ENCODE results near the gene TMEM9. TPM values are rescaled to one million over a fixed set of nuclear protein-coding genes. Genes with fewer than 3 reads are reported as not detected.

The TMEM9 gene
- total RNA-seq, 2 donors from 2014 or later = 41.8 to 63.4 TPM

DNA sequence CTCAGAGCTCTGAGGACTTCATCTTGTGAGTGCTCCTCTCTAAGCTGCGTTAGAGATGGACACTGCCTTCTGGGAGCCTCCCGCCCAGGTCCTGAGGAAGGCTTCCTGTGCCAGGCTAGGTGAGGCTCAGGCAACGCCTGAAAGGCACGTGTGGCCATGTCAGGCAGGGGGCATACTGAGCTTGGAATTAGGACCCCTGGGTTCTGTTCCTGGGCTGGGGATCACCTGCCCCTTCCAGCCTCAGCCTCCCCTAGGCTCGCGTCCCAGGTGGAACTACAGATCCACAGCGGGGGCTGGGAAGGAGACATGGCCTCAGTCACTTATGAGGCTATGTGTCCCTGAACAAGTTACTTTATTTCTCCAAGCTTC lies 17.3 kb downstream of the TMEM9 start:
- DNase-seq (ENCODE audit: low spot score) = no peak
- peaks cover 0 to 16% of the 10 kb centered on the region in 2 donors for H3K4me1 ChIP-seq
- no peak overlapping the region for H3K4me3 ChIP-seq
- no peaks in the 10 kb centered on the region for H3K27me3 ChIP-seq
- TF ChIP-seq CTCF (IDR thresholded peaks at IDR 0.05) = no peak
- no peak overlapping the region for H3K27ac ChIP-seq
- peaks cover 34% of the 10 kb centered on the region for H3K36me3 ChIP-seq
- H3K9me3 ChIP-seq = no peaks in the 10 kb centered on the region

GRCh38 chr1:201136355-201137023 lies 17.8 kb downstream of the TMEM9 start:
- Histone ChIP-seq H3K4me1 (peaks cover 0 to 13% of the 10 kb centered on the region in 2 donors), H3K9me3 (no peaks in the 10 kb centered on the region), H3K27ac (no peak overlapping the region), H3K36me3 (peaks cover 34% of the 10 kb centered on the region), H3K4me3 (no peak overlapping the region), H3K27me3 (no peaks in the 10 kb centered on the region)
- TF ChIP-seq CTCF (IDR thresholded peaks at IDR 0.05) = no peak
- no peak for DNase-seq (ENCODE audit: low spot score)

DNA sequence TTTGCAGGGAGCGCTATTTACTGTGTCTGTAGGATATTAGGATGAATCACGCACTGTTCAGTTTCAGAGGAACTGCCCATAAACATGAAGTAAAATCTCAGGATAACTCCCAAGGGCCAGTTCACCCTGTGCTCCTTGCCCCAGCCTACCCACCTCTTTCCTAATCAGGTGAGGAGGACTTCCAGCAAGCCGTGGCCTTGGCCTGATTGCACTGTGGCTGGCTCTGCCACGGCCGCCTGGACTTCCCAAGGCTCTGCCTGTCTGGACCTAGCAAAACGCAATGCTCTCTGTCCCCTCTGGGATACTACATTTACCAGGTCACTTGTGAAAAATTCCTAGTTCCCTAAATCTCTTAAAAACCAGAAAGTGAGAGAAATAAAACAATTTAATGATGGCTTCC lies 19.9 kb downstream of the TMEM9 start:
- no peak for DNase-seq (ENCODE audit: low spot score)
- Histone ChIP-seq H3K9me3 (no peaks in the 10 kb centered on the region), H3K27ac (no peak overlapping the region), H3K4me1 (peaks cover 0 to 13% of the 10 kb centered on the region in 2 donors), H3K27me3 (no peaks in the 10 kb centered on the region), H3K4me3 (no peak overlapping the region), H3K36me3 (peaks cover 14% of the 10 kb centered on the region)
- TF ChIP-seq CTCF (IDR thresholded peaks at IDR 0.05) = no peak

DNA sequence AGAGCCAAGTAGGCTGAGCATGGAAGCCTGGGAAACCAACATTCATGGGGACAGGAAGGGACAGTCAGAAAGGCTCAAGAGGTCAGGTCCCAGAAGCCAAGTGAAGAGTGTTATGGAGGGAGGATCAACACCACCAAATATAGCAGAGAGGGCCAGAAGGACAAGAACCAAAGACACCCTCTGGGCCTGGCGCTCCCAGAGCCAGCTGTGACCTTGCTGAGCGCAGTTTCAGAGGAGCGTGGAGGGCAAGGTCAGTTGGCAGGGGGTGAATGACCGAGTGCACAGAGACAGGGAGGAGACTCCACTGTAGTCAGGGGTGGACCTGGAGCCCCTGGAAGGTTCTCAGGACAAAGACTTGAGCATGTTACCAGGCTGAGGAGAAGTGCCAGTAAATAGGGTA lies 22.9 kb downstream of the TMEM9 start:
- TF ChIP-seq CTCF (IDR thresholded peaks at IDR 0.05) = no peak
- Histone ChIP-seq H3K4me3 (no peak overlapping the region), H3K27me3 (no peaks in the 10 kb centered on the region), H3K4me1 (no peaks in the 10 kb centered on the region), H3K9me3 (no peaks in the 10 kb centered on the region), H3K36me3 (peaks cover 6% of the 10 kb centered on the region), H3K27ac (no peak overlapping the region)
- no peak for DNase-seq (ENCODE audit: low spot score)

DNA sequence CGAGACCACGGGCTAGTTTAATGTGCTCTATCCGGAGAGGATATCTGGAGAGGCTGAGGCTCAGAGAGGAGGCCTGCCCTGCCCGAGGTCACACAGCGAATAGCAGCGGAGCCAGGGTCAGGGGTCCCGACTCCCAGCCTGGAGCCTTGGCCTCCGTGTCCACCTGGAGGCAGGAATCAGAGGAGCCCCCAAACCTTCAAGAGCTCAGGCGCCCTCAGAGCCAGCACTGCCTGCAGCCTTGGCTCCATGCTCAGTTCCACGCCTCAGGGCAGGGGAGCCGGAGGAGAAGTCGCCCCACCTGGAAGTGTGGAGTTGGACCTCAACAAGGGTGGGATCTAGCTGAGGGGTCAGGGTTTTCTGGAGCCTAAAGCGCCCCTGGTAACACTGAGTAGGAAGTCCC lies 25.3 kb downstream of the TMEM9 start:
- no peak for DNase-seq (ENCODE audit: low spot score)
- TF ChIP-seq CTCF (IDR thresholded peaks at IDR 0.05) = no peak
- H3K4me1 ChIP-seq = no peaks in the 10 kb centered on the region

DNA sequence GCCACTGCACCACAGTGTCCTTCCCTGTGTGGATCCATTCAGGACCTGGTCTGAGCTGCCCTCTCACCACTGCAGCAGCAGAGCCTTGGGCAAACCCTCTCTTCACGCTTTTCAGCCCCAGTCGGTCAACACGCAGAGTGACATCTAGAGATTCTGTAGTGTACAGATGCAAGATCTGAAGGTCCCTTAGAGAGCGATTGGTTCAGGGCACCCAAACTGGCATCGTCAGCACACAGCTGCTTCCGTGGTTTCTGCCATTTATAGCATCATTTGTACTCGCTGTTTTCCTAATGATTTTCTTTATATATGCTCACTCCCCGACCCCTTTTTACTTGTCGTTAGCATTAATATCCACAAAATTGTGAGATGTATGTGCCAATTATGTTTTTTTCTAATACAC lies 25.8 kb downstream of the TMEM9 start:
- Histone ChIP-seq H3K9me3 (no peaks in the 10 kb centered on the region), H3K27me3 (no peaks in the 10 kb centered on the region), H3K4me1 (no peaks in the 10 kb centered on the region), H3K4me3 (no peak overlapping the region), H3K36me3 (no peaks in the 10 kb centered on the region), H3K27ac (no peak overlapping the region)
- no peak for TF ChIP-seq CTCF (IDR thresholded peaks at IDR 0.05)
- no peak for DNase-seq (ENCODE audit: low spot score)

More for the DNA sequence above, 25.3 kb downstream of the TMEM9 start:
- no peak overlapping the region for H3K27ac ChIP-seq
- H3K27me3 ChIP-seq = no peaks in the 10 kb centered on the region
- H3K9me3 ChIP-seq = no peaks in the 10 kb centered on the region
- no peak overlapping the region for H3K4me3 ChIP-seq
- no peaks in the 10 kb centered on the region for H3K36me3 ChIP-seq
